CD4-positive, alpha-beta T cell treated with Interleukin-17A for 4 hours (primary cell): ENCODE data around the gene CHST14.
A peak's percentile ranks its signal among the peaks of the same experiment; 100 is the strongest.

Experiments
- DNase-seq: peaks from one replicate; pipeline ENCODE4 v3.0.0-alpha.2; 2020; ENCODE audit warnings: mixed read lengths

CHST14 gene

GRCh38 chr15:40470423-40471104 lies at the start of gene CHST14:
TSS of gene CHST14 (plus strand) at chr15:40470984. CDS start at chr15:40471214, 230 bp downstream.
- DNase-seq = peak; percentile 78

DNA sequence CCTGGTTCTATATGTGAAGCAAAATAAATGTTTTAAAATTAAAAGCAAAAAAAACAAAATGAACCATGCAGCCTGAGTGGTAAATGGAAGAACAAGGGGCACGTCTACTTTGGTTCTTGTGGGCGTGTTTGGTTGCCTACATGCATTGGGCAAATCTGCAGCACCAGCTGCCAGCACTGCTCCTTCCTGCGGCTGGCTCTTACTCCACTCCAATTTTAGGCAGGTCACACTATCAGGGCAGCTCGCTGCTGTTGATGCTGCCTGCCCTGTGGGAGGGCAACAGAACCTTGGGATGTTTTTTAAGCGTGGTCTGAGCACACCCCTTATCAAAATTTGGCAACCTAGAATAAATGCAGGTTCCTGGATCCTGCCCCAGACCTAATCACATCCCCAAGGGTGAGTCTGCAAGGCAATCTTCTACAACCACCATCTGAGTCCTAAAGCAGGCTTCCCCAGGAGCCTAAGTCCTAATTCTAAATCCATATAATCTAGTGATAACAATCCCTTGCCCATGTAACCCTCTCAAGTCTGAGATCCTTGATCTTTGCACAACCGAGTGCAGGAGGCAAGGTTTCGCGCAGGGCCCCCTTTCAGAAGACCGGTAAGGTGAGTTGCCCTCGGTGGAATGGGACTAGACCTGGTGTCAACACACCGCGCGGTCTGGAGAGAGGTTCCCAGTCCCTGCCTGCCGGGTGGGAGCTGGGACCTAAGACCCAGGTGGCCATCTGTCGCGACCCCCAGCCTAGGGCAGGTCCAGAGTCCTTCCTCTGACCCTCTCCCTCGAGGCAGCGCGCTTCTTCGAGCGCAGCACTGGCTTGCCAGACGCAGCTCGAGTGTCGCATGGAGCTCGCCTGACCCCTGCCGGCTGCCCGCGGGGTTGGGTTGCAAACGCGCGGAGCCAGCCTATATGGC lies 49.3 kb upstream of the CHST14 start:
- peak; percentile 85 for DNase-seq

GRCh38 chr15:40424483-40425115 lies 46.2 kb upstream of the CHST14 start:
- no peak for DNase-seq

GRCh38 chr15:40425681-40426080 lies 45.1 kb upstream of the CHST14 start:
- DNase-seq = no peak

DNA sequence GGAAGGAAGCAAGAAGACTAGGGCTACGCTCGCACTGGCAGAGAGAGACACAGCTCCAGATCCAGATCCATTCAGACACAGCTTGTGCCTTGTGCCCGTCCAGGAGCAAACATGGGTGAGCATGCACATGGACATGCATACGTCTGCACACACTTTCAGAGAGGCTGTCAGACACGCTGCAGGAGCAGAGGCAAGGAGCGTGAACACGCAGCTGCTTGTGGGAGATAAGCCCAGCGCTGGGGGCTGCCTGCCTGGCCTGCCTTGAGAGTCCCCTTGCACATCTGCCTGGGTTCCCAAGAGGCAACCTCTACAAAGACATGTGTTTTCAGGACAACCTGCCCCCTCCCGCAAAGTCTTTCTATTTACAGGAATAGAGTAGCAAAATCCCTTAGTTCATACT lies 43.6 kb upstream of the CHST14 start:
- DNase-seq = no peak

DNA sequence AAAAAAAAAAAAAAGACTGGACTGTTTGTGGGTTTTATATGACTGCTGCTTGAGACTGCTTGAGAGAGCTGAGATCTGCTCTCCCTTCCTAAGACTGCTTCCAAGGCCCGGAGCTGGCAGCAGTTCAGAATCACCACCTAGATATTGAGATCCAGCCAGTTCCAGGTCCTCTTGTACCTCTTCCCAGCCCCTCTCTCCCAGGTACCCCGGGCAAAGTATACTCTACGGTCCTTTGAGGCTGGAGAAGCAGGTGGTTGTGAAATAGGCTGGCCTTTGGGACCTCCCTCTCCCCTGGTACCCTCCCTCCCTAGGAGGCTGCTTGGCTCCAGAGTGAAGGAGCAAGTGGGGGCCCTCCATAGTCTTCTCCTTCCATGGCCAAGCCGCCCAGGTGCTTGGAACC lies 42.6 kb upstream of the CHST14 start:
- DNase-seq = no peak

DNA sequence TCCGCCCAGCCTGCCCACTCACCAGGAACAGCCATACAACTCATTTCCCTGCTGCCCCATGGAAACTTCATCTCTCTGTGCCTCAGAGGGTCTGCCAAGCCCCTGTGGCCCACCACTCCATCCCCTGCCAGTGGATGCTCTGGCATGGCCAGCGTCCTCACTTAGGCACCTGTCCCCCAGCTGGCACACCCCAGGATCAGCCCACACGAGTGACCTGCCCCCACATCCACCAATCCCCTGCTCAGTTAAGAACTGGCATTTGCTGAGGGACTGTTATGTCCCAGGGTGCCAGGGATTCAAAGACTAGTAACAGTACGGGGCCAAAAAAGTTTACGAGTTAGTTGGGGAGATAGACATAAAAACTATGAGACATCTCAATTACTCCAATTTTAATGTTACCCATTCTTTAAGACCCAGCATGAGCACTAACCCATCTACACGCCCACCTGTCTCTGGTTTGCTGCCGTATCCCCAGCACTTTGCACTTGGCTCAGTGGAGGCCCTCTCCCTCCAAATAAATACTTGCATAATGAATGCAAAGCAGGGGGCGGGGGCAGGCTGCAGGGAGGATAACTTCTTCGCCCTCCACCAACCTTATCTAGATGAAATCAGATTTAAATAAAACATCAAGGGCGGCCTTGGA lies 41.6 kb upstream of the CHST14 start:
- no peak for DNase-seq

DNA sequence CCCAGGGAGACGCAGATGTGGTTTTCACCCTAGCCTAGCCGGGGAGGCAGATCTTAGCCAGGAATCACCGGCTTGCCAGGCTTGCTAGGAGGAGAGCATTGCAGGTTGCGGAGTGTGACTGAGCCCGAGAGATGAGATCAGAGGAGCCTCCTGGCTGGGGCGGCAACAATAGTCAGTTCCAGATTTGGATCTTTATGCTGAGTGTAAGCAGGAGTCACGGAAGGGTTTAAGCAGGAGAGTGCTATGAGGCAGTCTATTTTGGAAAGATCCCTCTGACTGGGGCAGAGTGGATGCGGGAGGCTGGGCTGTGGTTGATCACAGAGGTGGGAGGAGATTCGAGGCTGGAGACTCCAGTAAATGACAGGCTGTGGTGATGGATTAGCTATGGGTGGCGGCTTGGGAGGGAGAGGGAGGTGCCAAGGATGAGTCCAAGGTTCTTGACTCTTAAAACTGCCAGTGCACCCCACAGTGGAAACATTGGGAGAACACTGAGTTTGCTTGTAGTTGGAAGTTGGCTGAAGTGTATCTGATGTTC lies 40.4 kb upstream of the CHST14 start:
- no peak for DNase-seq

DNA sequence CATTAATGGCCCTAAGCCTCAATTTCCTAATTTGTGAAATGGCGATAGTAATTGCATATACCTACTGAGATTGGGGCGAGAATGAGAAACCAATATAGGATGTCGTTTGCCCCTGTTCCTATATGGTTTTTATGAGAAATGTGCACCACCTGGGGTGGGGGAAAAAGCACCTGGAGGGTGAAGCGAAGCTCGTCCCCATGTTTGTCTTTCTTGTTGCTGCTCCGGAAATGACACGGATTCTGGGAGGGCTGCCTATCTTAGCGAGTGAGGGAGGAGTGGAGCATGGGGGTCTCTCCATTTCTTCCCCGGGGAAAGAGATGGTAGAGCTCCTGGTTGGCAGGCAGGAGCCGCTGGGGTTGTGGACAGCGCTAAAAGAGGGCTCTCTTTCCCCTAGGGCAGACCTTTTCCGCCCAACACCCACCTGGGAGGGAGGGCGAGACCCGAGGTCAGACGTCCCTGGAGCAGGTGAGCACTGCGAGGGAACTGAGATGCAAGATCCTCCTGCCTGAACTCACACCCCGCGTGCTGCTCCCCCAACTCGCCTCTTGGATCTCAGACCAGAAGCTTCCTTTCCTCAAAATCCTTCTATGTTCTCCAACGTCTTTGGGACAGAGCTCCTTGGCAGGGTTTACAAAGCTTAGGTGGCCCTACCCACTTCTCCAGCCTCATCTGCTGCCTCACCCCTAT lies 35.6 kb upstream of the CHST14 start:
- DNase-seq = no peak

DNA sequence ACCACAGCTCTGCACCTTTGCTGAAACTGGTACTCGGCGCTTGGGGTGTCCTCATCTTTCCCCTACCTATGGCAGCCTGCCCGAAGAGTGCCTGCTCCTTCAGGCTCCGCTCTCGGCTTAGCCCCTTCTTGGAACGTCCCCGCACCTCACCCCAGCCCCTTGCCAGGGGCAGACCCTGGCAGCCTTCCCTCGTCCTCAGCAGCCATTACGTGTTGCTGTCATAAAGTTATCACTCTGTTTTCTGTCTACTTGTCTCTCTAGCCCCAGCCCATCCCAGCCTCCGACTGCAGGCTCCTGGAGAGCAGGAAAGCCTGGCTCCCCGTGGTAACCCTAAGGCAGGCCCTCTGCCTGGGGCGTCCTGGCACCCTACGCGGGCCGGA lies 35.1 kb upstream of the CHST14 start:
- peak; percentile 17 for DNase-seq

DNA sequence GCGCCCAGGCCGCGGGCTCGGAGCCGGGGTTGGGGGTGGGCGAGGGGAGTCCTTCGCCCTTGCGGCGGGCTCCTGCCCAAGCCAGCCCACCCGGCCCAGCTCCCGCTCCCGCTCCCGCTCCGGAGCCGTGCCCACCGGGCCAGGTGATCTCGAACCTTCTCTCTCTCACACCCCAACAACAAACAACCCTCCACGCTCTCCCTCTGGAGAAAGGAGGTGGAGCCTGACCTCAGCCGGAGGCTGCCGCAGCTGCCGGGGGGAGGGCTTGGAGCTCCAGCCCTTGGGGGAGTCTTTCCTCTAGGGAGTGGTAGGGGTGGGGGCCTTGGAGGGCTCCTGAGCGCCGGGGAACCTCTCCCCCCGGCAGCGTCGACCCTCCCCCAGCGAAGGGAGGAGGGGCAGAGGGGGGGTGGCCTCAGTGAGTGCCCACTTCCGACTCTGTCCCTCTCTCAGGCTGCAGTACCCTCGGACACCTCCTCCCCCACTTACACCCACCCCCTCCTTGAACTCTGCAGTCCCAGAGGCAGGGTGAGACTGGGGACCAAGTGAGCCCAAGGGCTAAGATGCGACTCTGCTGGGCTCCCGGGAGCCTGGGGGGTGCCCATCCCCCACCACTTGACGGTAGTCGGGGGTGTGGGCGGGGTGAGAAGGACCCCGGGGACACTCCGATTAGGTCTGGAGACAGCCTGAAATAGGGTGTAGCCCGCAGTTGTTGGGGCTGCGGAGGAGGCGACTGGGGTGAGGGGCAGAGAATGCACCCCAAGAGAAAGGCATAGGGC lies 34.5 kb upstream of the CHST14 start:
- DNase-seq = peak; percentile 39

GRCh38 chr15:40436892-40437751 lies 33.7 kb upstream of the CHST14 start:
- no peak for DNase-seq

DNA sequence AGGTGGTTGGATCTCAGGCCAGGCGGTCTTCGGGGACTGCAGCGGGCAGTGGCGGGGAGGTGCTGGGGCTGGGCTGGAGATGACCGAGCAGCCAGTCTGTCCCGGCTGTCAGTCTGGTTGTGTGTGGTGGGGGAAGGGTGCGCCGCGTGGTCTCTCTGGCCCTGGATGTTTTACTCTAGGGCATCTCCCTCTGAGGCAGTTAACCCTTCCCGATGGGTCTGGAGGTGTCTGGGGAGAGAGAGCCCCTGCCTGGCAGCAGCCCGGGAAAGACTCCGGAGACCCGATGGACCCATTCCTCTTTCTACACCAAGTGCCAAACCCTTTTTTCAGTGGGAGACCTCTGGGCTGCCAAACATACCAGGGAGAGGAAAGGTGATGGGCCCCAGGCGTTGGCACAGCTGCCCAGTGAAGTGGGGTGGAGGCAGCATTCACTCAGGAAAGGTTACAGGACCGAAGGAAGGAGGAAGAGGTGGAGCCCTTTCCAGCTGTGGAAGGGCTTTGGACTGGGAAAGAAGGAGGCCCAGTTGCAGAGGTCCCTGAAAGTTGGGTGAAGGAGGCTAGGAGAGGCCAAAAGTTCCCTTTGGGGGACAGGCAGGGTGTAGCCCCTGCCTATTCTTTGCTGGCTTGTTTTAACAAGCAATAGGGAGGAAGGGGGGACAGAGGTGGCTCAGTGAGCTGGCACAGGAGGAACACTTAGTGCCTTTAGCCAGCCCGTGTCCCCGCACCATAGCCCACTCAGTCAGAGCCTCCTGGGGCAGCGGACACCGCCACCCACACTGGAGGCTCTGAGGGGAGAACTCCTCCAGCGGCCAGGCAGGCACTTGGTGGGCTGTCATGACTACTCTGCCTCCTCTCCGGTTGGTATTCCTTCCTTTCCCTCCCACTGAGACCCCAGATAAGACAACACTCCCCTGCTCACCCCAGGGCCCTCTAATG lies 32.8 kb upstream of the CHST14 start:
- no peak for DNase-seq

GRCh38 chr15:40438712-40439111 lies 32.1 kb upstream of the CHST14 start:
- no peak for DNase-seq

- DNase-seq = no peak
Observed at GRCh38 chr15:40439461-40439959, 31.3 kb upstream of the CHST14 start.

DNA sequence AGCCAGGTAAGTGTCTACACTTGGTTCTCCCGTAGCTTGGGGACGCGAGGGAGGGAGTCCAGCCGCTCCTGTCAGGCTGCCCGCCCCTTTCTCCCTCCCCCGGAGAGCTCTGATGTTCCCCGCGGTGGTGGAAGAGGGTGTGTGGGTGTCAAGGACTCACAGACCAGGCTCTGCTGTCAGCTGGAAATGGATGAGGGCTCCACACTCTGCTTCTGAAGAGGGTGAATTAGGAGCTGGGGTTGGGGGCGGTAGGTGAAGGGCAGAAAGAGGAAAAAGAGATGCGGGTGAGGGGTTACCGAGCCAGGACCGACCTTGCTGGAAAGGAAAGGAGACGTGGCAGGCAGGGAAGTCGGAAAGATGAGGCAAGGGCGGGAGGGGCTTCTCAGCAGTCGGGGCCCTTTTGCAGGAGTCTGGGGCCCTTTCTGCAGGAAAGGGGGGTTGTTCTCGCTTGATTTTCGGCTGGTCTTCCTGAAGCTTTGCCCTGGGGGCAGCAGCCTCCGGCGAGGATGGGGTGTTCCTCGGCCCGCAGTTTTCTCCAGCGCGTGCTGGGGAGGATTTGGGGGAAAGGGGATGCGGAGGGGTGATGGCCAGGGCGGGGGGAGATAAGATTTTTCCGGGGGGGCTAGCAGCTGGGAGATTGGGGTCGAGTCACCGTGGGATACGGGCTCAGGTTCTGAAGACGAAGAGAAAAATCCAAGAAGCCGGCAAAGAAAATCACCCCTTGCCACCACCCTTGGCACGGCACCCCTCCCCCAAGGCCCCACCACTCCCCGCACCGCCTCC lies 30.6 kb upstream of the CHST14 start:
- DNase-seq = peak; percentile 36

GRCh38 chr15:40440743-40441564 lies 29.8 kb upstream of the CHST14 start, which contains the start of gene BAHD1:
TSS of gene BAHD1 (plus strand) at chr15:40440953. CDS start at chr15:40458465, 17,512 bp downstream.
- DNase-seq = peak; percentile 96
